Keratinocyte (primary cell): ENCODE results near the gene NCAPH2.

ENCODE experiments used
- CTCF ChIP-seq, 3 experiments: IDR thresholded peaks in 1 of 3; conservative IDR thresholded peaks in 1 of 3; optimal IDR thresholded peaks in 1 of 3; 2 replicates in 2 of 3; 3 replicates in 1 of 3; pipeline versions ENCODE3 to v1.5.1; 2011; ENCODE audit warnings: low read length in 3 of 3, mild to moderate bottlenecking in 3 of 3, moderate library complexity in 2 of 3, control low read depth in 1 of 3, inconsistent platforms in 1 of 3; ENCODE audit not compliant: insufficient read depth in 2 of 3; ENCODE audit errors: extremely low read depth in 1 of 3
- EZH2 ChIP-seq: IDR thresholded peaks from one replicate; pipeline ENCODE4 v1.6.1; 2012; ENCODE audit warnings: inconsistent platforms, mild to moderate bottlenecking, low read length, moderate library complexity

GRCh38 chr22:50531546-50531961 is 23.5 kb downstream of the NCAPH2 start:
- TF ChIP-seq EZH2 (no peak), CTCF (optimal IDR thresholded peaks at IDR 0.05 in 1 of 3, IDR thresholded peaks at IDR 0.05 in 1 of 3, conservative IDR thresholded peaks at IDR 0.05 in 1 of 3; ENCODE audit: extremely low read depth in 1 of 3, insufficient read depth in 2 of 3, low read length in 3 of 3) (no peak)
